RWPE2 (cell line): ENCODE data around the gene CDKN2C.
A peak's percentile ranks its signal among the peaks of the same experiment; 100 is the strongest.

Experiments
- ATAC-seq: fragments of 200-7000 bp; cut with Tn5 transposase; 3 replicates; pipeline ENCODE4 v1.9.1; 2021; ENCODE audit warnings: low read depth
- DNase-seq: peaks from one replicate; pipeline ENCODE4 v3.0.0-alpha.2; 2020; ENCODE audit warnings: low spot score
- H3K27ac ChIP-seq: fragments of 450-650 bp; 2 replicates; pipeline ENCODE4 v1.5.1; 2017; ENCODE audit warnings: mild to moderate bottlenecking; ENCODE audit not compliant: poor library complexity, severe bottlenecking
- H3K27me3 ChIP-seq: fragments of 250-450 bp; sonication (Bioruptor Pico); 2 replicates; pipeline ENCODE4 v1.5.1; 2021; ENCODE audit warnings: mild to moderate bottlenecking, moderate library complexity; ENCODE audit not compliant: insufficient read depth, poor library complexity, severe bottlenecking
- H3K36me3 ChIP-seq: fragments of 250-450 bp; sonication (Bioruptor Pico); 2 replicates; pipeline ENCODE4 v1.5.1; 2020; ENCODE audit warnings: low read depth, mild to moderate bottlenecking, moderate library complexity
- H3K4me1 ChIP-seq: fragments of 250-450 bp; sonication (Bioruptor Pico); 2 replicates; pipeline ENCODE4 v1.5.1; 2021; ENCODE audit warnings: mild to moderate bottlenecking, moderate library complexity; ENCODE audit not compliant: insufficient read depth, poor library complexity, severe bottlenecking
- H3K4me3 ChIP-seq: fragments of 250-450 bp; sonication (Bioruptor Pico); 2 replicates; pipeline ENCODE4 v1.5.1; 2021; ENCODE audit warnings: mild to moderate bottlenecking, moderate library complexity; ENCODE audit not compliant: severe bottlenecking
- H3K9me3 ChIP-seq: fragments of 250-450 bp; sonication (Bioruptor Pico); 2 replicates; pipeline ENCODE4 v1.5.1; 2021; ENCODE audit warnings: mild to moderate bottlenecking, moderate library complexity; ENCODE audit not compliant: severe bottlenecking
- TF ChIP-seq, protein P1 (sequence below): fragments of 450-650 bp; IDR thresholded peaks from one replicate; pipeline ENCODE4 v1.5.1; 2017; ENCODE audit warnings: mild to moderate bottlenecking, moderate library complexity; ENCODE audit not compliant: poor library complexity, severe bottlenecking

The CDKN2C gene

DNA sequence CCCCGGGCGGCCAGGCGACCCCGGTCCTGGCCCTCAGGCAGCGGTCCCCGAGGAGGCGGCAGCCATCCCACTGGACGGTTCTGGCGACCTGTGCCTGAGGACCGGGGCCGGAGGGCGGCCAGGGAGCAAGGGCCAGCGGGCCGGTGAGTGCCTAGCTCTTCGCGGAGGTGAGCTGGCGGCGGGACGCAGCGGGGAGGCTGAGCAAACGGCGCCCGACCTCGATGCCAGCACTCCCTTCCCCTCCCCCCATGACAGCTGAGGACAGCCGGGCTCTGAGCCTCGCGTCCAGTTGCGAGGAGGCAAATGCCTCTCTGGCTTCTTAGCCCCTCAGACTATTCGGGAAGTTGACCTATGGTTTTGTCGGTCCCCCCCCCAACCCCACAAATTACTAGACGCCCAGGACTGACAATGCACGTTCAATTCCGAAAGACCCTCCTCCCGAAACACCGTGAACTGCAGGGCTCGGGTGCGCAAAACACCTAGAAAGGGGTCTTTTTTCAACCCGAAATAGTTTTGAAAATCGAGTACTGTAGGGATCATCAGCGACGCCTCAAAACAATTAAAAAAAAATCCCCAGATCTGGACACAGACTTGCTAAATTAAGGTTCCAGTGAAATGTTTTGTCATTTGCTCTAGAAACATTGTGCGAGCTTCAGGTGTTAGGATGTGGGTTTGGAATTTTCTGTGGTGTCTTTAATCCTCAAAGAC, 8.3 kb downstream of the CDKN2C start:
- no peak for DNase-seq
- H3K9me3 ChIP-seq = no peaks in the 10 kb centered on the region
- peak overlapping the region; percentile 77 for H3K4me3 ChIP-seq
- no peaks in the 10 kb centered on the region for H3K27me3 ChIP-seq
- TF ChIP-seq, protein P1, sequence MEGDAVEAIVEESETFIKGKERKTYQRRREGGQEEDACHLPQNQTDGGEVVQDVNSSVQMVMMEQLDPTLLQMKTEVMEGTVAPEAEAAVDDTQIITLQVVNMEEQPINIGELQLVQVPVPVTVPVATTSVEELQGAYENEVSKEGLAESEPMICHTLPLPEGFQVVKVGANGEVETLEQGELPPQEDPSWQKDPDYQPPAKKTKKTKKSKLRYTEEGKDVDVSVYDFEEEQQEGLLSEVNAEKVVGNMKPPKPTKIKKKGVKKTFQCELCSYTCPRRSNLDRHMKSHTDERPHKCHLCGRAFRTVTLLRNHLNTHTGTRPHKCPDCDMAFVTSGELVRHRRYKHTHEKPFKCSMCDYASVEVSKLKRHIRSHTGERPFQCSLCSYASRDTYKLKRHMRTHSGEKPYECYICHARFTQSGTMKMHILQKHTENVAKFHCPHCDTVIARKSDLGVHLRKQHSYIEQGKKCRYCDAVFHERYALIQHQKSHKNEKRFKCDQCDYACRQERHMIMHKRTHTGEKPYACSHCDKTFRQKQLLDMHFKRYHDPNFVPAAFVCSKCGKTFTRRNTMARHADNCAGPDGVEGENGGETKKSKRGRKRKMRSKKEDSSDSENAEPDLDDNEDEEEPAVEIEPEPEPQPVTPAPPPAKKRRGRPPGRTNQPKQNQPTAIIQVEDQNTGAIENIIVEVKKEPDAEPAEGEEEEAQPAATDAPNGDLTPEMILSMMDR = no peak
- ATAC-seq = peak; percentile 69
- peak overlapping the region; percentile 32 for H3K27ac ChIP-seq
- H3K4me1 ChIP-seq = no peaks in the 10 kb centered on the region
- no peaks in the 10 kb centered on the region for H3K36me3 ChIP-seq

DNA sequence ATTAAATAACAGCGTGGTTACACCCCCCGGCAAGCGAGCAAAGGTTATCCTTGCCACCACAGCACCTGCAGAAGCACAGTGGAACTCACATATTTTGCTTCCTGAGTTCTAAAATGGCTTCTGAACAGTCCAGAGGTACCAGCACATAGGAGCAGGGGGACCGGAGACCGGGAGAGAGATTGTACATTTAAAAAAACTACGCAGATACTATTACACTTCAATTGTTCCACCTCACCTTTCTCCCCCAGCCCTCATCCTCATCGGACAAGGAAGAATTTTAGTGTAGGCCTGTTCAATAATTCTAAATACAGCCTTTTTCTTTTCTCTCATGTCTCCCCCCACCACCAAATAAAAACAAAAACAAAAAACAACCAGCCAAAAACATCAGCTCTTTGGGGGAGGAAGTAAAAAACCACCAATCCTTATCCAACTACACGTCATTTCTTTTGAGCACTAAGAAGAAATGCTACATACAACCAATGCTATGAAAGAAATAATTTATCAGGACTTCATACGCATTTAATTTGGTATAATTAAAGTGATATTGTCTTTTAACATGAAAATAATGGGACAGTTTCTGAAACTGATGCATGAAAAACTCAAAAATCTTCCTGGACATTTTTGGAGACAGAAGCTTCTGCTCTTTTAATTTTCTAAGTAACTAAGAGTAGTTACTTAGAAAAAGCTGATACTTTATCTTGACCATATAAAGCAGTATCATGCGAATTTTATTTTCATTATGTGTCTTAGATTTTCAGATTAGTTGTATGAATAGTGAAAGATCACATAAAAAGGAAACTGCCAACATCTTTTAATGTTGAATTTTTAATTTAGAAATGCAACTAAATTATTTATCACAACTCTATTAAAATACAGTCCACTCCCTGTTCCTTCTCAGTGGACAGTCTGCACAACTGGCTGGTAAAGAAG, 9.1 kb downstream of the CDKN2C start:
- Histone ChIP-seq H3K4me1 (no peaks in the 10 kb centered on the region), H3K9me3 (no peaks in the 10 kb centered on the region), H3K27me3 (no peaks in the 10 kb centered on the region), H3K4me3 (peak overlapping the region; percentile 77), H3K27ac (no peak overlapping the region), H3K36me3 (no peaks in the 10 kb centered on the region)
- DNase-seq (no peak), ATAC-seq (no peak)
- TF ChIP-seq, protein P1 = no peak

DNA sequence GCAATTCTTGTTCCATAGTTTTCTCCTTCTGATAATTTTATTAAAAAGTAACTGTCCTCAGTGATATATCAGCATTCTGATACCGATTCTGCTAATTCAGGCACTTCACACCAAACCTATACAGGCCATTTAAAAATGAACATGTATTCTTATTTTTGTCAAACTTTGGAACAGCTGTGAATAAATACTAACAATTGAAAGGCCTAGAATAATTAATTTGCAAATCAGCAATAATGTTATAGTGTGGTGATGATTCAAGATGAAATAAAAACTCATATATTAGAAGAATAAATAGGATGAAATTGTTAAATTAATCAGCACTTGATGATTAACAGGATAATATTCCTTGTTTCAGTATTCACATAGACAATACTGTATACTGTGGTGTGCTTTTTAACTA, 9.9 kb downstream of the CDKN2C start:
- Histone ChIP-seq H3K4me1 (no peaks in the 10 kb centered on the region), H3K27me3 (no peaks in the 10 kb centered on the region), H3K4me3 (no peak overlapping the region), H3K36me3 (no peaks in the 10 kb centered on the region), H3K27ac (no peak overlapping the region), H3K9me3 (no peaks in the 10 kb centered on the region)
- ATAC-seq = no peak
- no peak for DNase-seq
- TF ChIP-seq, protein P1 = no peak

DNA sequence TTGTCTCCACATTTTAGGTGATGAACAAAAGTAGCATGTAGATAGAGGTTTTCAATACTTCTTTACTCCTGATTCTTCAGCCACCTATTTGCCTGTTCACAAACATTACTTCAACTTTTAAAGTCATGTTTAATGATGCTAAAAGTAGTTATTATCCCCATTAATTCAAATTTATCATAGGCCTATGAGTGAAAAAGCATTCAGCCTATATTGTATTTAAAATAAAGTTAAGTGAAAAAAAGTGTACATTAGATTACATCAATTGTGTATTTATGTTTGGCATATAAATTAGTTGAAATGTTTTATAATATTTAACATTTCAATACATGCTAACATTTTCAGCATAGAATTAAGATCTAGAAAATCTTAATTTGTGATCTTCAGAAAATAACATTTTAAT, 10.5 kb downstream of the CDKN2C start:
- Histone ChIP-seq H3K27ac (no peak overlapping the region), H3K27me3 (no peaks in the 10 kb centered on the region), H3K9me3 (no peaks in the 10 kb centered on the region), H3K4me3 (no peak overlapping the region), H3K36me3 (no peaks in the 10 kb centered on the region), H3K4me1 (no peaks in the 10 kb centered on the region)
- no peak for DNase-seq
- TF ChIP-seq, protein P1 = no peak
- no peak for ATAC-seq
